Measurements from ENCODE around the gene CERS6. TPM values are rescaled to one million over a fixed set of nuclear protein-coding genes. Genes with fewer than 3 reads are reported as not detected.

CERS6 gene
- total RNA-seq, 1 donor from 2014 or later: 30.8 TPM

- H3K9me3 Mint-ChIP-seq (ENCODE audit: low read depth): peaks cover 15% of the 10 kb centered on the region
- no peak for DNase-seq (ENCODE audit: low spot score)
These were observed 152.7 kb downstream of the CERS6 start for GRCh38 chr2:168608796-168609195.

GRCh38 chr2:168611091-168611490, 155.0 kb downstream of the CERS6 start:
- H3K36me3 Mint-ChIP-seq (ENCODE audit: low read depth): peaks cover 13% of the 10 kb centered on the region
- H3K4me1 Mint-ChIP-seq (ENCODE audit: low read depth): peaks cover 24% of the 10 kb centered on the region
- TF ChIP-seq CTCF (IDR thresholded peaks at IDR 0.05): no peak
- H3K27ac Mint-ChIP-seq (ENCODE audit: unreplicated experiment): no peak overlapping the region
- DNase-seq (ENCODE audit: low spot score): no peak
- no peaks in the 10 kb centered on the region for H3K27me3 Mint-ChIP-seq (ENCODE audit: low read depth)
- peaks cover 2% of the 10 kb centered on the region for H3K9me3 Mint-ChIP-seq (ENCODE audit: low read depth)
- H3K4me3 Mint-ChIP-seq (ENCODE audit: unreplicated experiment): no peak overlapping the region

More at GRCh38 chr2:168608796-168609195, 152.7 kb downstream of the CERS6 start:
- TF ChIP-seq CTCF (IDR thresholded peaks at IDR 0.05): no peak
- no peak overlapping the region for H3K27ac Mint-ChIP-seq (ENCODE audit: unreplicated experiment)
- no peaks in the 10 kb centered on the region for H3K27me3 Mint-ChIP-seq (ENCODE audit: low read depth)
- H3K4me1 Mint-ChIP-seq (ENCODE audit: low read depth): peaks cover 28% of the 10 kb centered on the region
- peaks cover 17% of the 10 kb centered on the region for H3K36me3 Mint-ChIP-seq (ENCODE audit: low read depth)
- H3K4me3 Mint-ChIP-seq (ENCODE audit: unreplicated experiment): no peak overlapping the region

GRCh38 chr2:168611896-168612650, 156.0 kb downstream of the CERS6 start:
- Mint-ChIP-seq H3K9me3 (ENCODE audit: low read depth) (peaks cover 2% of the 10 kb centered on the region), H3K27ac (ENCODE audit: unreplicated experiment) (no peak overlapping the region), H3K4me1 (ENCODE audit: low read depth) (peaks cover 24% of the 10 kb centered on the region), H3K36me3 (ENCODE audit: low read depth) (peaks cover 9% of the 10 kb centered on the region), H3K4me3 (ENCODE audit: unreplicated experiment) (no peak overlapping the region), H3K27me3 (ENCODE audit: low read depth) (no peaks in the 10 kb centered on the region)
- no peak for DNase-seq (ENCODE audit: low spot score)
- TF ChIP-seq CTCF (IDR thresholded peaks at IDR 0.05): no peak

- H3K4me3 Mint-ChIP-seq (ENCODE audit: unreplicated experiment): no peak overlapping the region
These were observed 156.6 kb downstream of the CERS6 start for GRCh38 chr2:168612719-168613118.

GRCh38 chr2:168613551-168613950, 157.5 kb downstream of the CERS6 start:
- TF ChIP-seq CTCF (IDR thresholded peaks at IDR 0.05): no peak
- no peak overlapping the region for H3K27ac Mint-ChIP-seq (ENCODE audit: unreplicated experiment)
- H3K4me1 Mint-ChIP-seq (ENCODE audit: low read depth): peaks cover 19% of the 10 kb centered on the region
- H3K9me3 Mint-ChIP-seq (ENCODE audit: low read depth): peaks cover 6% of the 10 kb centered on the region
- no peak overlapping the region for H3K4me3 Mint-ChIP-seq (ENCODE audit: unreplicated experiment)
- H3K27me3 Mint-ChIP-seq (ENCODE audit: low read depth): no peaks in the 10 kb centered on the region
- no peak for DNase-seq (ENCODE audit: low spot score)
- peaks cover 9% of the 10 kb centered on the region for H3K36me3 Mint-ChIP-seq (ENCODE audit: low read depth)

More at GRCh38 chr2:168612719-168613118, 156.6 kb downstream of the CERS6 start:
- Mint-ChIP-seq H3K36me3 (ENCODE audit: low read depth) (peaks cover 9% of the 10 kb centered on the region), H3K9me3 (ENCODE audit: low read depth) (peaks cover 2% of the 10 kb centered on the region), H3K27ac (ENCODE audit: unreplicated experiment) (no peak overlapping the region), H3K4me1 (ENCODE audit: low read depth) (peaks cover 24% of the 10 kb centered on the region), H3K27me3 (ENCODE audit: low read depth) (no peaks in the 10 kb centered on the region)
- no peak for DNase-seq (ENCODE audit: low spot score)
- TF ChIP-seq CTCF (IDR thresholded peaks at IDR 0.05): no peak
